HEK293 (cell line): ENCODE measurements around the gene TCEAL6.
"Not testable (repeated sequence)": the region's sequence is repeated elsewhere in the genome, so short reads cannot be mapped to it uniquely, and the experiment has no call there.

Source experiments
- CTCF ChIA-PET: fragments of 350-600 bp; formaldehyde crosslinking; extraction: SDS; loops from one replicate; lab custom pipeline; 2021; ENCODE audit warnings: antibody characterized with exemption; lab: Yijun Ruan, JAX
- POLR2A ChIA-PET: fragments of 300-600 bp; formaldehyde crosslinking; extraction: SDS; loops from one replicate; lab custom pipeline; 2020; ENCODE audit warnings: antibody characterized with exemption, inconsistent platforms; lab: Yijun Ruan, JAX
- H3K27ac ChIP-seq: fragments of 200-500 bp; sonication (Bioruptor generic); 2 replicates; pipeline ENCODE4 v1.5.1; 2014; ENCODE audit warnings: low read depth, low read length, control low read depth, inconsistent platforms; ENCODE audit errors: extremely low read depth
- H3K36me3 ChIP-seq, 2 experiments: fragments of 200-500 bp in 1 of 2; sonication (Bioruptor generic) in 1 of 2; 1 replicate in 1 of 2; 2 replicates in 1 of 2; pipeline ENCODE4 v1.5.1; 2014 to 2017; ENCODE audit warnings: inconsistent platforms in 2 of 2, low read length in 2 of 2; ENCODE audit not compliant: control insufficient read depth in 2 of 2, insufficient read depth in 1 of 2
- H3K4me1 ChIP-seq: fragments of 200-500 bp; sonication (Bioruptor generic); 2 replicates; pipeline ENCODE4 v1.5.1; 2014; ENCODE audit warnings: mild to moderate bottlenecking, low read length, inconsistent platforms; ENCODE audit not compliant: control insufficient read depth, insufficient read depth
- H3K4me3 ChIP-seq: 2 replicates; pipeline ENCODE4 v1.5.1; 2011; ENCODE audit warnings: low read depth, mild to moderate bottlenecking, control low read depth, low read length, moderate library complexity
- H3K9me3 ChIP-seq: fragments of 200-500 bp; sonication (Bioruptor generic); 2 replicates; pipeline ENCODE4 v1.5.1; 2014; ENCODE audit warnings: low read depth, low read length, inconsistent platforms; ENCODE audit not compliant: control insufficient read depth, insufficient read depth
- PRDM1 ChIP-seq: fragments of 450-650 bp; formaldehyde crosslinking; IDR thresholded peaks from 2 replicates; pipeline ENCODE4; 2016; ENCODE audit warnings: missing biosample characterization, missing genetic modification characterization
- WT1 ChIP-seq: fragments of 450-650 bp; formaldehyde crosslinking; IDR thresholded peaks from 2 replicates; pipeline ENCODE4 v1.5.1; 2016; ENCODE audit warnings: missing biosample characterization, missing genetic modification characterization
- ZNF146 ChIP-seq: fragments of 450-650 bp; formaldehyde crosslinking; IDR thresholded peaks from 2 replicates; pipeline ENCODE4 v1.5.1; 2016; ENCODE audit warnings: missing biosample characterization, missing genetic modification characterization
- ZNF292 ChIP-seq: fragments of 450-650 bp; formaldehyde crosslinking; IDR thresholded peaks from 2 replicates; pipeline ENCODE4 v1.5.1; 2016; ENCODE audit warnings: low read depth, missing biosample characterization, missing genetic modification characterization, borderline replicate concordance
- ZNF302 ChIP-seq: fragments of 450-650 bp; formaldehyde crosslinking; IDR thresholded peaks from 2 replicates; pipeline ENCODE4 v1.5.1; 2016; ENCODE audit warnings: missing biosample characterization, missing genetic modification characterization, low read depth
- ZNF366 ChIP-seq: fragments of 450-650 bp; formaldehyde crosslinking; conservative IDR thresholded peaks from 2 replicates; pipeline ENCODE4 v1.5.1; 2016; ENCODE audit warnings: missing biosample characterization, missing genetic modification characterization
- ZNF544 ChIP-seq: fragments of 450-650 bp; formaldehyde crosslinking; IDR thresholded peaks from 2 replicates; pipeline ENCODE4 v1.5.0; 2017; ENCODE audit warnings: missing biosample characterization, missing genetic modification characterization
- ZNF596 ChIP-seq: fragments of 450-650 bp; IDR thresholded peaks from 2 replicates; pipeline ENCODE4 v1.5.0; 2018; ENCODE audit warnings: missing biosample characterization, mild to moderate bottlenecking, missing genetic modification characterization, moderate library complexity
- ZNF707 ChIP-seq: fragments of 450-650 bp; formaldehyde crosslinking; IDR thresholded peaks from 2 replicates; pipeline ENCODE4 v1.5.1; 2016; ENCODE audit warnings: missing biosample characterization, missing genetic modification characterization
- ZNF768 ChIP-seq: fragments of 450-650 bp; formaldehyde crosslinking; IDR thresholded peaks from 2 replicates; pipeline ENCODE4 v1.5.1; 2018; ENCODE audit warnings: missing biosample characterization, mild to moderate bottlenecking, missing genetic modification characterization
- TF ChIP-seq, protein P1 (sequence below): fragments of 450-650 bp; formaldehyde crosslinking; IDR thresholded peaks from 2 replicates; pipeline ENCODE4 v1.5.1; 2016; ENCODE audit warnings: missing biosample characterization, missing genetic modification characterization
- TF ChIP-seq, protein P2 (sequence below): fragments of 450-650 bp; formaldehyde crosslinking; IDR thresholded peaks from 2 replicates; pipeline ENCODE4 v1.5.1; 2016; ENCODE audit warnings: missing biosample characterization, missing genetic modification characterization
- TF ChIP-seq, protein P3 (sequence below): fragments of 450-650 bp; formaldehyde crosslinking; IDR thresholded peaks from 2 replicates; pipeline ENCODE4 v1.5.1; 2016; ENCODE audit warnings: missing biosample characterization, missing genetic modification characterization
- TF ChIP-seq, protein P4 (sequence below): fragments of 450-650 bp; formaldehyde crosslinking; IDR thresholded peaks from 2 replicates; pipeline ENCODE4 v1.5.1; 2017; ENCODE audit warnings: missing biosample characterization, mild to moderate bottlenecking, missing genetic modification characterization, moderate library complexity
- TF ChIP-seq, protein P5 (sequence below): fragments of 450-650 bp; formaldehyde crosslinking; IDR thresholded peaks from 2 replicates; pipeline ENCODE4 v1.5.1; 2017; ENCODE audit warnings: missing biosample characterization, missing genetic modification characterization

The TCEAL6 gene

DNA sequence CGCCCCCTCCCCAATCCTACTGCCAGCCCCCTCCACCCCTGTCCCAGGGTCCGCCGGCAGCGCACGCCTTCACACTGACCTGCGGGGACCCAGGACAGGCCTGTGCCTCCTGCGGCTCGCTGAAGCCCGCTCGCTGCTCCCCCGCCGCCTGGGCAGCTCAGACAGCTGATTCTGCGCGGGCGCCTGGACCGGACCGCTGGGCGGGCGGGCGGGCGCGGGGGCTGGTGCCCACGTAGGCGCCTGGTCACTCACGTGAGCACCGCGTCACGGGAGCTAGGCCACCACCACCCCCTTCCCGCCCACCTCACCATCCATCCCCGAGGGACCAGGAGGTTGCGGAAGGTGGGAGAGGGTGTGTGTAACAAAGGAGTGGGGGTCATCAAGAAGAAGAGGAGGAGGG lies at the start of gene TCEAL6:
TCEAL6 (minus strand) TSS at position 208 of the 400 bp plus-strand sequence.
- H3K9me3 ChIP-seq, H3K27ac ChIP-seq, H3K4me1 ChIP-seq, H3K36me3 ChIP-seq, POLR2A ChIA-PET, H3K4me3 ChIP-seq, CTCF ChIA-PET: not testable (repeated sequence)

DNA sequence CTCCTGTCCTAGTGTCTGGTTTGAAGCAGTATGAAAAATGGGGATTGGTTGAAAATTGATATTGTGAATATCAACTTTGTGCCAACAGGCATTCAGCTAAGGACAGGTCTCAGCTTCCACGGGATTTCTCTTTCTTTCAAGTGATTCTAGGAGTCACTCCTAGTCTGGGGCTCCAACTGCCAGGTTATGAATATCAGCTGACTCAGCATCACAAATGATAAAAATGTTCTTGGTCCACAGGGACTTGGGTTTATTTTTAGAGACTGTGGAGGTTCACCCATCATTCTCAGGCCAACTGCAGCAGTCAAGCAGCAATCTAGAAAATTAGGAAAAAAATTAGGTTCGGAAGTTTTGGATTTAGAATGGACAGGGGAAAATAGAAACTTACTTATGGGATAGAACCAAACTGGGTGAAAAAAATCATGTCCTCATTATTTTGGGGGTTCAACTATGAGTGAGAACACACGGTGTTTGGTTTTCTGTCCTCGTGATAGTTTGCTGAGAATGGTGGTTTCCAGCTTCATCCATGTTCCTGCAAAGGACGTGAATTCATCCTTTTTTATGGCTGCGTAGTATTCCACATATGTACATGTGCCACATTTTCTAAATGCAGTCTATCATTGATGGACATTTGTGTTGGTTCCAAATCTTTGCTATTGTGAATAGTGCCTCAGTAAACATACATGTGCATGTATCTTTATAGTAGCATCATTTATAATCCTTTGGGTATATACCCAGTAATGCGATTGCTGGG lies 43.9 kb upstream of the TCEAL6 start:
- Histone ChIP-seq H3K27ac (no peak overlapping the region), H3K9me3 (no peaks in the 10 kb centered on the region; the same call in 1 of the 2 replicates), H3K4me3 (no peak overlapping the region), H3K4me1 (no peaks in the 10 kb centered on the region), H3K36me3 (no peaks in the 10 kb centered on the region)
- TF ChIP-seq, protein P1, sequence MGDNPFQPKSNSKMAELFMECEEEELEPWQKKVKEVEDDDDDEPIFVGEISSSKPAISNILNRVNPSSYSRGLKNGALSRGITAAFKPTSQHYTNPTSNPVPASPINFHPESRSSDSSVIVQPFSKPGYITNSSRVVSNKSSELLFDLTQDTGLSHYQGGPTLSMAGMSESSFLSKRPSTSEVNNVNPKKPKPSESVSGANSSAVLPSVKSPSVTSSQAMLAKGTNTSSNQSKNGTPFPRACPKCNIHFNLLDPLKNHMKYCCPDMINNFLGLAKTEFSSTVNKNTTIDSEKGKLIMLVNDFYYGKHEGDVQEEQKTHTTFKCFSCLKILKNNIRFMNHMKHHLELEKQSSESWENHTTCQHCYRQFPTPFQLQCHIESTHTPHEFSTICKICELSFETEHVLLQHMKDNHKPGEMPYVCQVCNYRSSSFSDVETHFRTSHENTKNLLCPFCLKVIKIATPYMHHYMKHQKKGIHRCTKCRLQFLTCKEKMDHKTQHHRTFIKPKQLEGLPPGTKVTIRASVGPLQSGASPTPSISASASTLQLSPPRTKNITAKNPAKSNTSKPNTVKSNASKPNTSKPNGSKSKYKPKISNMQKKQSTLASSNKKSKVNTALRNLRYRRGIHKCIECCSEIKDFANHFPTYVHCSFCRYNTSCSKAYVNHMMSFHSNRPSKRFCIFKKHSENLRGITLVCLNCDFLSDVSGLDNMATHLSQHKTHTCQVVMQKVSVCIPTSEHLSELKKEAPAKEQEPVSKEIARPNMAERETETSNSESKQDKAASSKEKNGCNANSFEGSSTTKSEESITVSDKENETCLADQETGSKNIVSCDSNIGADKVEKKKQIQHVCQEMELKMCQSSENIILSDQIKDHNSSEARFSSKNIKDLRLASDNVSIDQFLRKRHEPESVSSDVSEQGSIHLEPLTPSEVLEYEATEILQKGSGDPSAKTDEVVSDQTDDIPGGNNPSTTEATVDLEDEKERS (tag by site-specific recombination), result 0 out of 2 replicates have a peak, but pooled peaks have one; percentile 77
- TF ChIP-seq ZNF302 (tag by site-specific recombination) (no peak), ZNF768 (tag by site-specific recombination) (no peak), ZNF596 (no peak), ZNF146 (tag by site-specific recombination) (peak; percentile 89), WT1 (tag by site-specific recombination) (no peak), PRDM1 (tag by site-specific recombination) (no peak), ZNF707 (tag by site-specific recombination) (no peak), ZNF292 (no peak), ZNF544 (tag by site-specific recombination) (no peak), ZNF366 (no peak)
- TF ChIP-seq, protein P2, sequence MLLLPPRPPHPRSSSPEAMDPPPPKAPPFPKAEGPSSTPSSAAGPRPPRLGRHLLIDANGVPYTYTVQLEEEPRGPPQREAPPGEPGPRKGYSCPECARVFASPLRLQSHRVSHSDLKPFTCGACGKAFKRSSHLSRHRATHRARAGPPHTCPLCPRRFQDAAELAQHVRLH, result 0 out of 2 replicates have a peak, but pooled peaks have one; percentile 16
- TF ChIP-seq, protein P3, sequence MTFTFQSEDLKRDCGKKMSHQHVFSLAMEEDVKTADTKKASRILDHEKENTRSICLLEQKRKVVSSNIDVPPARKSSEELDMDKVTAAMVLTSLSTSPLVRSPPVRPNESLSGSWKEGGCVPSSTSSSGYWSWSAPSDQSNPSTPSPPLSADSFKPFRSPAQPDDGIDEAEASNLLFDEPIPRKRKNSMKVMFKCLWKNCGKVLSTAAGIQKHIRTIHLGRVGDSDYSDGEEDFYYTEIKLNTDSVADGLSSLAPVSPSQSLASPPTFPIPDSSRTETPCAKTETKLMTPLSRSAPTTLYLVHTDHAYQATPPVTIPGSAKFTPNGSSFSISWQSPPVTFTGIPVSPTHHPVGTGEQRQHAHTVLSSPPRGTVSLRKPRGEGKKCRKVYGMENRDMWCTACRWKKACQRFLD (tag by site-specific recombination), result no peak
- TF ChIP-seq, protein P4, sequence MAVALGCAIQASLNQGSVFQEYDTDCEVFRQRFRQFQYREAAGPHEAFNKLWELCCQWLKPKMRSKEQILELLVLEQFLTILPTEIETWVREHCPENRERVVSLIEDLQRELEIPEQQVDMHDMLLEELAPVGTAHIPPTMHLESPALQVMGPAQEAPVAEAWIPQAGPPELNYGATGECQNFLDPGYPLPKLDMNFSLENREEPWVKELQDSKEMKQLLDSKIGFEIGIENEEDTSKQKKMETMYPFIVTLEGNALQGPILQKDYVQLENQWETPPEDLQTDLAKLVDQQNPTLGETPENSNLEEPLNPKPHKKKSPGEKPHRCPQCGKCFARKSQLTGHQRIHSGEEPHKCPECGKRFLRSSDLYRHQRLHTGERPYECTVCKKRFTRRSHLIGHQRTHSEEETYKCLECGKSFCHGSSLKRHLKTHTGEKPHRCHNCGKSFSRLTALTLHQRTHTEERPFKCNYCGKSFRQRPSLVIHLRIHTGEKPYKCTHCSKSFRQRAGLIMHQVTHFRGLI (tag by site-specific recombination), result no peak
- TF ChIP-seq, protein P5, sequence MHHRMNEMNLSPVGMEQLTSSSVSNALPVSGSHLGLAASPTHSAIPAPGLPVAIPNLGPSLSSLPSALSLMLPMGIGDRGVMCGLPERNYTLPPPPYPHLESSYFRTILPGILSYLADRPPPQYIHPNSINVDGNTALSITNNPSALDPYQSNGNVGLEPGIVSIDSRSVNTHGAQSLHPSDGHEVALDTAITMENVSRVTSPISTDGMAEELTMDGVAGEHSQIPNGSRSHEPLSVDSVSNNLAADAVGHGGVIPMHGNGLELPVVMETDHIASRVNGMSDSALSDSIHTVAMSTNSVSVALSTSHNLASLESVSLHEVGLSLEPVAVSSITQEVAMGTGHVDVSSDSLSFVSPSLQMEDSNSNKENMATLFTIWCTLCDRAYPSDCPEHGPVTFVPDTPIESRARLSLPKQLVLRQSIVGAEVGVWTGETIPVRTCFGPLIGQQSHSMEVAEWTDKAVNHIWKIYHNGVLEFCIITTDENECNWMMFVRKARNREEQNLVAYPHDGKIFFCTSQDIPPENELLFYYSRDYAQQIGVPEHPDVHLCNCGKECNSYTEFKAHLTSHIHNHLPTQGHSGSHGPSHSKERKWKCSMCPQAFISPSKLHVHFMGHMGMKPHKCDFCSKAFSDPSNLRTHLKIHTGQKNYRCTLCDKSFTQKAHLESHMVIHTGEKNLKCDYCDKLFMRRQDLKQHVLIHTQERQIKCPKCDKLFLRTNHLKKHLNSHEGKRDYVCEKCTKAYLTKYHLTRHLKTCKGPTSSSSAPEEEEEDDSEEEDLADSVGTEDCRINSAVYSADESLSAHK (tag by site-specific recombination), result no peak
- ChIA-PET POLR2A (no interaction called here), CTCF (no interaction called here)
